A673 (cell line): Measurements from ENCODE around the gene ENSA. TPM values are rescaled to one million over a fixed set of nuclear protein-coding genes. Genes with fewer than 3 reads are reported as not detected.
A peak's percentile ranks its signal among the peaks of the same experiment; 100 is the strongest.

Source experiments
- Bru-seq: library from RNA; stranded (reverse); fragments of 400-500 nt; gene quantifications from one replicate; lab custom pipeline; 2021; lab: Mats Ljungman, UMichigan
- BruChase-seq, 2 experiments: library from RNA; stranded (reverse); fragments of 400-500 nt; gene quantifications; one replicate each; lab custom pipeline; 2021; lab: Mats Ljungman, UMichigan
- BruUV-seq: library from RNA; stranded (reverse); fragments of 400-500 nt; replicated peaks from 2 replicates; lab custom pipeline; 2021; lab: Mats Ljungman, UMichigan
- CTCF ChIA-PET: fragments of 300-600 bp; sonication (Branson Sonifier 250); formaldehyde crosslinking; loops from one replicate; lab custom pipeline; 2022; ENCODE audit warnings: antibody characterized with exemption; lab: Charles Lee
- POLR2A ChIA-PET: fragments of 300-600 bp; sonication (Branson Sonifier 250); formaldehyde crosslinking; loops from one replicate; lab custom pipeline; 2022; ENCODE audit warnings: antibody characterized with exemption; ENCODE audit not compliant: low non-redundant PET; lab: Charles Lee
- DNase-seq: peaks from one replicate; pipeline ENCODE4 v3.0.0-alpha.2; 2015; ENCODE audit warnings: low spot score
- H3K27ac ChIP-seq: fragments of 200-600 bp; sonication (generic); 2 replicates; pipeline ENCODE4 v1.5.1; 2016; ENCODE audit warnings: mixed run types, low read depth, mild to moderate bottlenecking, mixed read lengths, antibody characterized with exemption, low read length; ENCODE audit not compliant: poor library complexity, severe bottlenecking
- H3K27me3 ChIP-seq: fragments of 200-600 bp; sonication (generic); replicated peaks from 2 replicates; pipeline ENCODE4 v1.6.1; 2017; ENCODE audit warnings: mixed run types, low read depth, mild to moderate bottlenecking, mixed read lengths, antibody characterized with exemption, low read length; ENCODE audit not compliant: insufficient read depth, poor library complexity
- H3K36me3 ChIP-seq: fragments of 200-600 bp; sonication (generic); 2 replicates; pipeline ENCODE4 v1.6.1; 2016; ENCODE audit warnings: mixed run types, mild to moderate bottlenecking, mixed read lengths, antibody characterized with exemption, low read length; ENCODE audit not compliant: insufficient read depth, poor library complexity, severe bottlenecking
- H3K4me1 ChIP-seq: fragments of 200-600 bp; sonication (generic); 2 replicates; pipeline ENCODE4 v1.6.1; 2017; ENCODE audit warnings: mixed run types, mild to moderate bottlenecking, mixed read lengths, antibody characterized with exemption, low read length; ENCODE audit not compliant: insufficient read depth, poor library complexity, severe bottlenecking
- H3K4me3 ChIP-seq: fragments of 200-600 bp; sonication (generic); 2 replicates; pipeline ENCODE4 v1.5.1; 2016; ENCODE audit warnings: low read depth, mixed run types, mild to moderate bottlenecking, mixed read lengths, low read length; ENCODE audit not compliant: poor library complexity, severe bottlenecking
- H3K9me3 ChIP-seq: fragments of 200-600 bp; sonication (generic); 2 replicates; pipeline ENCODE4 v1.6.1; 2016; ENCODE audit warnings: mixed run types, low read depth, mild to moderate bottlenecking, mixed read lengths, antibody characterized with exemption, low read length; ENCODE audit not compliant: poor library complexity, severe bottlenecking
- EZH2 ChIP-seq: fragments of 200-600 bp; sonication (generic); IDR thresholded peaks from 2 replicates; pipeline ENCODE4 v1.6.1; 2017; ENCODE audit warnings: borderline replicate concordance, low read depth, mild to moderate bottlenecking, mixed read lengths, antibody characterized with exemption, low read length; ENCODE audit not compliant: poor library complexity, severe bottlenecking
- intact Hi-C: fragments of 100-400 bp; cut with micrococcal nuclease; formaldehyde crosslinking; loops from one replicate; pipeline ENCODE4 v1.10.0; 2022; ENCODE audit not compliant: unreplicated experiment
- long read RNA-seq: library from polyadenylated mRNA; stranded (forward); transcript quantifications from one replicate; pipeline ENCODE4 v2.0.0, GENCODE V29; 2022
- total RNA-seq: library from RNA; stranded (reverse); gene quantifications from 2 replicates; pipeline ENCODE4 v1.2.3, GENCODE V29; 2021
- TF ChIP-seq, protein P1 (sequence below): fragments of 300-800, 200-600 bp; sonication (generic); conservative IDR thresholded peaks from 2 replicates; pipeline ENCODE4 v1.5.1; 2017; ENCODE audit warnings: low read depth, mild to moderate bottlenecking, antibody characterized with exemption, low read length, moderate library complexity, mixed read lengths

The ENSA gene, protein sequence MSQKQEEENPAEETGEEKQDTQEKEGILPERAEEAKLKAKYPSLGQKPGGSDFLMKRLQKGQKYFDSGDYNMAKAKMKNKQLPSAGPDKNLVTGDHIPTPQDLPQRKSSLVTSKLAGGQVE
- total RNA-seq, result 222 and 237 TPM in 2 replicates
- Bru-seq, nascent RNA, result percentile 90 among the genes with signal in this experiment
- BruChase-seq, experiment 1, labeled RNA remaining after a 2-hour chase, result percentile 95 among the genes with signal in this experiment
- BruChase-seq, experiment 2, labeled RNA remaining after a 6-hour chase, result percentile 97 among the genes with signal in this experiment
- long read RNA-seq, transcript ENSA-208 (4 exons, 2,085 nt), result major isoform, 56 of 124 reads
- long read RNA-seq, transcript ENSA-207 (2 exons, 703 nt), result minor isoform, 11 of 124 reads
- long read RNA-seq, transcript ENSA-201 (3 exons, 2,818 nt), result minor isoform, 31 of 124 reads
- long read RNA-seq, partial matches to known transcripts, result 0 of 124 reads
- long read RNA-seq, other reads (novel, unspliced or antisense), result 18 of 124 reads

DNA sequence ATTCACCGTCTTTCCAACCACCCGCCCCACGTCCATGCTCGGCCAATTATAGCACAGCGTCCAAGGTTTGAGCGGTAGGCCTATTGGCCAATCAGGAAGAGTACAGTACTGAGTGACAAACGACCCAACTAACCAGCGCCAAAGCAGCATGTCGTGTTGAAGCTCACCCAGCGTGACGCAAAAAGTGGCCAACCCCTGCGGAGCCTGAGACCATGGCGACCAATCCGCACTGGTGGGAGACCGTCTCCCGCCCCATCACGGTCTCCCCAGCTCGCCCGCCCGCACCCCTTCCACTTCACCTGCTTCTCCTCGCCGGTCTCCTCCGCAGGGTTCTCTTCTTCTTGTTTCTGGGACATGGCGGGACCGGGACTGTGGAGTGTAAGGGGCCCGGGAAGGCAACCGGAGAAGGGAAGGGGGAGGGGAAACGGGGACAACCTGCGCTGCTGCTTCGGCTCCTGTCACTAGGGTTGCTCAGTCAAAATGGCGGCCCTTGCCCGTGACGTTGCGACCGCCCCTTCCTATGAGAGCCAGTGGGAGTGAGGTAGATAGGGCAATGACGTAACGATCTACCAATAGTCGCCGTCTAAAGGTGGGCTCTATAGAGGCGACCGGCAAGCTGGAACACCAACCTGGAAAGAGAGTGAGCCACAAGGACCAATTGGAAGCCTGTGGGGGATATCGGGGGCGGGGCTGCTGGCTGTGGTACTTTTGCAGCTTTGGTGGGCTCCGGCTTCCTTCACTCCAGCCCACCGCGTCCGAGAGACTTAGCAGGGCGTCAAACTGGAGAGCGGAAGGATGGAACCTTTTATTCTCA is at the start of gene ENSA:
ENSA (minus strand) TSS at position 498 of the 814 bp plus-strand sequence; CDS start at position 356, 142 bp downstream.
- BruUV-seq, result no TSS peak
- H3K36me3 ChIP-seq, result peaks cover 35% of the 10 kb centered on the region
- TF ChIP-seq, protein P1, sequence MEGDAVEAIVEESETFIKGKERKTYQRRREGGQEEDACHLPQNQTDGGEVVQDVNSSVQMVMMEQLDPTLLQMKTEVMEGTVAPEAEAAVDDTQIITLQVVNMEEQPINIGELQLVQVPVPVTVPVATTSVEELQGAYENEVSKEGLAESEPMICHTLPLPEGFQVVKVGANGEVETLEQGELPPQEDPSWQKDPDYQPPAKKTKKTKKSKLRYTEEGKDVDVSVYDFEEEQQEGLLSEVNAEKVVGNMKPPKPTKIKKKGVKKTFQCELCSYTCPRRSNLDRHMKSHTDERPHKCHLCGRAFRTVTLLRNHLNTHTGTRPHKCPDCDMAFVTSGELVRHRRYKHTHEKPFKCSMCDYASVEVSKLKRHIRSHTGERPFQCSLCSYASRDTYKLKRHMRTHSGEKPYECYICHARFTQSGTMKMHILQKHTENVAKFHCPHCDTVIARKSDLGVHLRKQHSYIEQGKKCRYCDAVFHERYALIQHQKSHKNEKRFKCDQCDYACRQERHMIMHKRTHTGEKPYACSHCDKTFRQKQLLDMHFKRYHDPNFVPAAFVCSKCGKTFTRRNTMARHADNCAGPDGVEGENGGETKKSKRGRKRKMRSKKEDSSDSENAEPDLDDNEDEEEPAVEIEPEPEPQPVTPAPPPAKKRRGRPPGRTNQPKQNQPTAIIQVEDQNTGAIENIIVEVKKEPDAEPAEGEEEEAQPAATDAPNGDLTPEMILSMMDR, result no peak
- TF ChIP-seq EZH2, result no peak
- ChIA-PET POLR2A (interaction anchor here (0.8 to 1.3 kb wide), 2 partner anchors 9 to 50 kb away, joined by 4 to 13 read pairs; partner anchors contain the start of gene MCL1), CTCF (interaction anchor here (0.6 to 0.8 kb wide), 4 partner anchors 51 to 294 kb away, joined by 3 to 4 read pairs (median 3); no protein-coding TSS in a partner anchor)
- peaks cover 10% of the 10 kb centered on the region for H3K4me1 ChIP-seq
- peak within 1 kb of the TSS; percentile 98 for H3K27ac ChIP-seq
- DNase-seq, result peak; percentile 99
- no peaks in the 10 kb centered on the region for H3K27me3 ChIP-seq
- H3K9me3 ChIP-seq, result no peaks in the 10 kb centered on the region
- peak within 1 kb of the TSS; percentile 64 for H3K4me3 ChIP-seq
- intact Hi-C loops, result loop anchor here (1.0 to 10.0 kb wide), 6 partner anchors 51 to 375 kb away; partner anchors contain the start of genes CA14, GOLPH3L, MCL1 and RPRD2

- H3K4me3 ChIP-seq, result no peak overlapping the region
- H3K4me1 ChIP-seq, result no peaks in the 10 kb centered on the region
- BruUV-seq, result no TSS peak
- intact Hi-C loops, result no loop called here
- H3K36me3 ChIP-seq, result no peaks in the 10 kb centered on the region
- no peaks in the 10 kb centered on the region for H3K27me3 ChIP-seq
- no peak overlapping the region for H3K27ac ChIP-seq
- no peaks in the 10 kb centered on the region for H3K9me3 ChIP-seq
- TF ChIP-seq, protein P1, result no peak
- TF ChIP-seq EZH2, result no peak
- CTCF ChIA-PET, result no interaction called here
- POLR2A ChIA-PET, result interaction anchor here (0.5 kb wide), 1 partner anchor 260 kb away, joined by 3 read pairs; no protein-coding TSS in a partner anchor
- DNase-seq, result no peak
Measured at GRCh38 chr1:150678988-150679387, 49.6 kb upstream of the ENSA start.

DNA sequence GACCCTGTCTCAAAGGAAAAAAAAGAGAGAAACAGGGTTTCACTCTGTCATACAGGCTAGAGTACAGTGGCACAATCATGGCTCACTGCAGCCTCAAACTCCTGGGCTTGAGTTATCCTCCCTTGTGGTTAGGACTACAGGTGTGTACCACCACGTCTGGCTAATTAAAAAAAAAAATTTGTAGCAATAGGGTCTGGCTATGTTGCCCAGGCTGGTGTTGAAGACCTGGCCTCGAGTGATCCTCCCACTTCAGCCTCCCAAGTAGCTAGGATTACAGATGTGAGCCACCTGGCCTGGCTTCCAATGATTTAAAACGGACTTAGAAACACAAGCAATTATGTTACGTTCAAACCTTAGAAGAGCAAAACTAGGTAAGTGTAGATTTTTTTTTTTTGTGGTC is 45.5 kb upstream of the ENSA start:
- TF ChIP-seq EZH2, result no peak
- TF ChIP-seq, protein P1, result no peak
- Histone ChIP-seq H3K4me3 (no peak overlapping the region), H3K36me3 (no peaks in the 10 kb centered on the region), H3K4me1 (no peaks in the 10 kb centered on the region), H3K9me3 (no peaks in the 10 kb centered on the region), H3K27me3 (no peaks in the 10 kb centered on the region), H3K27ac (no peak overlapping the region)
- intact Hi-C loops, result no loop called here
- ChIA-PET CTCF (no interaction called here), POLR2A (no interaction called here)
- no TSS peak for BruUV-seq
- DNase-seq, result no peak
